Measurements from ENCODE around the gene DPM1. TPM values are rescaled to one million over a fixed set of nuclear protein-coding genes. Genes with fewer than 3 reads are reported as not detected.

DPM1 gene
- total and polyA plus RNA-seq, 2 of the 8 experiments (the other 6 are each of a cell fraction or from before 2014, with no cell fraction given): 42.3 to 57.0 TPM

DNA sequence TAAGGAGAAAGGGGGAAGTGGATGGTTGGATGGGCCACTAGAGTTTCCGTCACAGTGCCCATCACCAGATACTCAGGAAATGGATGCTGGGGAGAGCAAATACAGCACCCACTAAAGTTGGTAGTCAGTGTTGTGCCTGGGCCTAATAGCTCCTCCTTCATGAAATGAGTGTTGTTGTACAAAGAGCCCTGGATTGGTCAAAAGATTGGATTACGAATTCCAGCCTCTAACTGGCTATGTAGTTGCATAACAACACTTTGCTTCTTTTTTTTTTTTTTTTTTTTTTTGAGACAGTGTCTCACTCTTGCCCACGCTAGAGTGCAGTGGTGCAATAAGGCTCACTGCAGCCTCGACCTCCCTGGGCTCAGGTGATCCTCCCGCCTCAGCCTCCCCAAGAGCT is 37.2 kb upstream of the DPM1 start (continued):
- TF ChIP-seq, protein P1, sequence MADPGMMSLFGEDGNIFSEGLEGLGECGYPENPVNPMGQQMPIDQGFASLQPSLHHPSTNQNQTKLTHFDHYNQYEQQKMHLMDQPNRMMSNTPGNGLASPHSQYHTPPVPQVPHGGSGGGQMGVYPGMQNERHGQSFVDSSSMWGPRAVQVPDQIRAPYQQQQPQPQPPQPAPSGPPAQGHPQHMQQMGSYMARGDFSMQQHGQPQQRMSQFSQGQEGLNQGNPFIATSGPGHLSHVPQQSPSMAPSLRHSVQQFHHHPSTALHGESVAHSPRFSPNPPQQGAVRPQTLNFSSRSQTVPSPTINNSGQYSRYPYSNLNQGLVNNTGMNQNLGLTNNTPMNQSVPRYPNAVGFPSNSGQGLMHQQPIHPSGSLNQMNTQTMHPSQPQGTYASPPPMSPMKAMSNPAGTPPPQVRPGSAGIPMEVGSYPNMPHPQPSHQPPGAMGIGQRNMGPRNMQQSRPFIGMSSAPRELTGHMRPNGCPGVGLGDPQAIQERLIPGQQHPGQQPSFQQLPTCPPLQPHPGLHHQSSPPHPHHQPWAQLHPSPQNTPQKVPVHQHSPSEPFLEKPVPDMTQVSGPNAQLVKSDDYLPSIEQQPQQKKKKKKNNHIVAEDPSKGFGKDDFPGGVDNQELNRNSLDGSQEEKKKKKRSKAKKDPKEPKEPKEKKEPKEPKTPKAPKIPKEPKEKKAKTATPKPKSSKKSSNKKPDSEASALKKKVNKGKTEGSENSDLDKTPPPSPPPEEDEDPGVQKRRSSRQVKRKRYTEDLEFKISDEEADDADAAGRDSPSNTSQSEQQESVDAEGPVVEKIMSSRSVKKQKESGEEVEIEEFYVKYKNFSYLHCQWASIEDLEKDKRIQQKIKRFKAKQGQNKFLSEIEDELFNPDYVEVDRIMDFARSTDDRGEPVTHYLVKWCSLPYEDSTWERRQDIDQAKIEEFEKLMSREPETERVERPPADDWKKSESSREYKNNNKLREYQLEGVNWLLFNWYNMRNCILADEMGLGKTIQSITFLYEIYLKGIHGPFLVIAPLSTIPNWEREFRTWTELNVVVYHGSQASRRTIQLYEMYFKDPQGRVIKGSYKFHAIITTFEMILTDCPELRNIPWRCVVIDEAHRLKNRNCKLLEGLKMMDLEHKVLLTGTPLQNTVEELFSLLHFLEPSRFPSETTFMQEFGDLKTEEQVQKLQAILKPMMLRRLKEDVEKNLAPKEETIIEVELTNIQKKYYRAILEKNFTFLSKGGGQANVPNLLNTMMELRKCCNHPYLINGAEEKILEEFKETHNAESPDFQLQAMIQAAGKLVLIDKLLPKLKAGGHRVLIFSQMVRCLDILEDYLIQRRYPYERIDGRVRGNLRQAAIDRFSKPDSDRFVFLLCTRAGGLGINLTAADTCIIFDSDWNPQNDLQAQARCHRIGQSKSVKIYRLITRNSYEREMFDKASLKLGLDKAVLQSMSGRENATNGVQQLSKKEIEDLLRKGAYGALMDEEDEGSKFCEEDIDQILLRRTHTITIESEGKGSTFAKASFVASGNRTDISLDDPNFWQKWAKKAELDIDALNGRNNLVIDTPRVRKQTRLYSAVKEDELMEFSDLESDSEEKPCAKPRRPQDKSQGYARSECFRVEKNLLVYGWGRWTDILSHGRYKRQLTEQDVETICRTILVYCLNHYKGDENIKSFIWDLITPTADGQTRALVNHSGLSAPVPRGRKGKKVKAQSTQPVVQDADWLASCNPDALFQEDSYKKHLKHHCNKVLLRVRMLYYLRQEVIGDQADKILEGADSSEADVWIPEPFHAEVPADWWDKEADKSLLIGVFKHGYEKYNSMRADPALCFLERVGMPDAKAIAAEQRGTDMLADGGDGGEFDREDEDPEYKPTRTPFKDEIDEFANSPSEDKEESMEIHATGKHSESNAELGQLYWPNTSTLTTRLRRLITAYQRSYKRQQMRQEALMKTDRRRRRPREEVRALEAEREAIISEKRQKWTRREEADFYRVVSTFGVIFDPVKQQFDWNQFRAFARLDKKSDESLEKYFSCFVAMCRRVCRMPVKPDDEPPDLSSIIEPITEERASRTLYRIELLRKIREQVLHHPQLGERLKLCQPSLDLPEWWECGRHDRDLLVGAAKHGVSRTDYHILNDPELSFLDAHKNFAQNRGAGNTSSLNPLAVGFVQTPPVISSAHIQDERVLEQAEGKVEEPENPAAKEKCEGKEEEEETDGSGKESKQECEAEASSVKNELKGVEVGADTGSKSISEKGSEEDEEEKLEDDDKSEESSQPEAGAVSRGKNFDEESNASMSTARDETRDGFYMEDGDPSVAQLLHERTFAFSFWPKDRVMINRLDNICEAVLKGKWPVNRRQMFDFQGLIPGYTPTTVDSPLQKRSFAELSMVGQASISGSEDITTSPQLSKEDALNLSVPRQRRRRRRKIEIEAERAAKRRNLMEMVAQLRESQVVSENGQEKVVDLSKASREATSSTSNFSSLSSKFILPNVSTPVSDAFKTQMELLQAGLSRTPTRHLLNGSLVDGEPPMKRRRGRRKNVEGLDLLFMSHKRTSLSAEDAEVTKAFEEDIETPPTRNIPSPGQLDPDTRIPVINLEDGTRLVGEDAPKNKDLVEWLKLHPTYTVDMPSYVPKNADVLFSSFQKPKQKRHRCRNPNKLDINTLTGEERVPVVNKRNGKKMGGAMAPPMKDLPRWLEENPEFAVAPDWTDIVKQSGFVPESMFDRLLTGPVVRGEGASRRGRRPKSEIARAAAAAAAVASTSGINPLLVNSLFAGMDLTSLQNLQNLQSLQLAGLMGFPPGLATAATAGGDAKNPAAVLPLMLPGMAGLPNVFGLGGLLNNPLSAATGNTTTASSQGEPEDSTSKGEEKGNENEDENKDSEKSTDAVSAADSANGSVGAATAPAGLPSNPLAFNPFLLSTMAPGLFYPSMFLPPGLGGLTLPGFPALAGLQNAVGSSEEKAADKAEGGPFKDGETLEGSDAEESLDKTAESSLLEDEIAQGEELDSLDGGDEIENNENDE (IDR thresholded peaks at IDR 0.05; ENCODE audit: insufficient replicate concordance, low read length): no peak
- TF ChIP-seq HDAC2 (IDR thresholded peaks at IDR 0.05; ENCODE audit: borderline replicate concordance in 1 of 2, low read depth in 2 of 2, low read length in 2 of 2) (no peak), SP1 (IDR thresholded peaks at IDR 0.05; ENCODE audit: low read depth, low read length) (no peak), TAF7 (optimal IDR thresholded peaks at IDR 0.05; ENCODE audit: borderline replicate concordance, low read depth, low read length) (no peak), RXRA (IDR thresholded peaks at IDR 0.05; ENCODE audit: insufficient read depth, low read depth, low read length) (no peak)
